Keratinocyte (primary cell): ENCODE results near the gene ELF2.

ENCODE experiments used
- CTCF ChIP-seq, 3 experiments: IDR thresholded peaks in 1 of 3; conservative IDR thresholded peaks in 1 of 3; optimal IDR thresholded peaks in 1 of 3; 2 replicates in 2 of 3; 3 replicates in 1 of 3; pipeline versions ENCODE3 to v1.5.1; 2011; ENCODE audit warnings: low read length in 3 of 3, mild to moderate bottlenecking in 3 of 3, moderate library complexity in 2 of 3, control low read depth in 1 of 3, inconsistent platforms in 1 of 3; ENCODE audit not compliant: insufficient read depth in 2 of 3; ENCODE audit errors: extremely low read depth in 1 of 3
- EZH2 ChIP-seq: IDR thresholded peaks from one replicate; pipeline ENCODE4 v1.6.1; 2012; ENCODE audit warnings: inconsistent platforms, mild to moderate bottlenecking, low read length, moderate library complexity

GRCh38 chr4:139118365-139118764 lies 58.7 kb downstream of the ELF2 start:
- TF ChIP-seq EZH2 (no peak), CTCF (optimal IDR thresholded peaks at IDR 0.05 in 1 of 3, IDR thresholded peaks at IDR 0.05 in 1 of 3, conservative IDR thresholded peaks at IDR 0.05 in 1 of 3; ENCODE audit: extremely low read depth in 1 of 3, insufficient read depth in 2 of 3, low read length in 3 of 3) (no peak)
